Measurements from ENCODE around the gene MYRF.

Gene MYRF

GRCh38 chr11:61794579-61794978 lies 42.1 kb downstream of the MYRF start:
- H3K27ac ChIP-seq (ENCODE audit: low read depth, low read length), result no peak overlapping the region
- H3K4me3 ChIP-seq (ENCODE audit: low read depth in 1 of 2, low read length in 2 of 2), result no peak overlapping the region
- peaks cover 29% of the 10 kb centered on the region for H3K4me1 ChIP-seq (ENCODE audit: insufficient read depth, low read length)
- no peak overlapping the region for H3K9ac ChIP-seq (ENCODE audit: low read length)
- no peaks in the 10 kb centered on the region for H3K27me3 ChIP-seq (ENCODE audit: control insufficient read depth in 1 of 2, insufficient read depth in 2 of 2, low read length in 2 of 2)
- H3K36me3 ChIP-seq (ENCODE audit: insufficient read depth, low read length), result peaks cover 14% of the 10 kb centered on the region
- no peaks in the 10 kb centered on the region for H3K9me3 ChIP-seq (ENCODE audit: low read length)

GRCh38 chr11:61795459-61795858 lies 43.0 kb downstream of the MYRF start:
- peaks cover 25% of the 10 kb centered on the region for H3K4me1 ChIP-seq (ENCODE audit: insufficient read depth, low read length)
- H3K27me3 ChIP-seq (ENCODE audit: control insufficient read depth in 1 of 2, insufficient read depth in 2 of 2, low read length in 2 of 2), result no peaks in the 10 kb centered on the region
- no peak overlapping the region for H3K27ac ChIP-seq (ENCODE audit: low read depth, low read length)
- H3K36me3 ChIP-seq (ENCODE audit: insufficient read depth, low read length), result peaks cover 5% of the 10 kb centered on the region
- H3K9me3 ChIP-seq (ENCODE audit: low read length), result no peaks in the 10 kb centered on the region
- no peak overlapping the region for H3K9ac ChIP-seq (ENCODE audit: low read length)
- no peak overlapping the region for H3K4me3 ChIP-seq (ENCODE audit: low read depth in 1 of 2, low read length in 2 of 2)

DNA sequence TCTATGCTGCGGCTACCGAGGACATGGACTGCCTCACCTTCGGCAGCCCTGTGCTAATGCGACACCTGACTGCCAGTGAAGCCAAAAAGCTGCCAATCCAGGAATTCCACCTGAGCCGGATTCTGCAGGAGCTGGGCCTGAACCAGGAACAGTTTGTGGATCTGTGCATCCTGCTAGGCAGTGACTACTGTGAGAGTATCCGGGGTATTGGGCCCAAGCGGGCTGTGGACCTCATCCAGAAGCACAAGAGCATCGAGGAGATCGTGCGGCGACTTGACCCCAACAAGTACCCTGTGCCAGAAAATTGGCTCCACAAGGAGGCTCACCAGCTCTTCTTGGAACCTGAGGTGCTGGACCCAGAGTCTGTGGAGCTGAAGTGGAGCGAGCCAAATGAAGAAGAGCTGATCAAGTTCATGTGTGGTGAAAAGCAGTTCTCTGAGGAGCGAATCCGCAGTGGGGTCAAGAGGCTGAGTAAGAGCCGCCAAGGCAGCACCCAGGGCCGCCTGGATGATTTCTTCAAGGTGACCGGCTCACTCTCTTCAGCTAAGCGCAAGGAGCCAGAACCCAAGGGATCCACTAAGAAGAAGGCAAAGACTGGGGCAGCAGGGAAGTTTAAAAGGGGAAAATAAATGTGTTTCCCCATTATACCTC lies 43.6 kb downstream of the MYRF start:
- Histone ChIP-seq H3K36me3 (ENCODE audit: insufficient read depth, low read length) (peaks cover 4% of the 10 kb centered on the region), H3K9me3 (ENCODE audit: low read length) (no peaks in the 10 kb centered on the region), H3K4me1 (ENCODE audit: insufficient read depth, low read length) (peaks cover 25% of the 10 kb centered on the region), H3K27me3 (ENCODE audit: control insufficient read depth in 1 of 2, insufficient read depth in 2 of 2, low read length in 2 of 2) (no peaks in the 10 kb centered on the region), H3K27ac (ENCODE audit: low read depth, low read length) (no peak overlapping the region), H3K4me3 (ENCODE audit: low read depth in 1 of 2, low read length in 2 of 2) (no peak overlapping the region), H3K9ac (ENCODE audit: low read length) (no peak overlapping the region)

DNA sequence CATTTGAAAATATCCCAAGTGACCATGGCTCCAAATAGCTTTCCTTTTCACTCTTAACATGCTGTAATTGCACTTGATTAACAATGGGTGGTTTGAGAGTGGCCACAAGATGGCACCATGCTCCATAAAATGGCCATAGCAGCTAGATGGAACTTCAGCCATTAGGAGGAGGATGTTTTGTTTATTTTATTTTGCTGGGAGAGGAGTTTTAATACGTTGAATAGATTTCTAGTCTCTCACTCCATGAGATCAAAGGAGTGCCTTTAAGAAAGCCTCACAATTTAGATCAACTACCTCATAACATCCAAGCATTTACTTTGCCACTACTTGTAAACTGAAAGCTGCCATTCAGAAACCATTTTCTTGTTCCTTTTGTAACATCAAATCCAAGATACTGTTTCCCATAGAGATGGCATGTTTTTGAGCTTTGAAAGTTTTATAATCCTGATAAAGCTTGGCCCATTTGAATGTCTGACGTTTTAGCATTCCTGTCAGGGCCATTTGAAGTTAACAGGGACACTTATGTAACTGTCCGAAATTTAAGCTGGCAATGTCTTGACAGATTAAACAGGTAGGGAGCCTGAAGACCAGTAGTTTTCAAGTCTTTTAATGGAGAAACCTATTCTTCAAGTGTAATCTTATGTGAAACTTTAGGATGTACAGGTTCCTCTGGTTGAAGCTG lies 45.0 kb downstream of the MYRF start:
- peak overlapping the region; percentile 16 for H3K9ac ChIP-seq (ENCODE audit: low read length)
- peak overlapping the region; percentile 19 for H3K27ac ChIP-seq (ENCODE audit: low read depth, low read length)
- H3K4me3 ChIP-seq (ENCODE audit: low read depth in 1 of 2, low read length in 2 of 2), result peak overlapping the region in 1 of 2 donors; percentile 20

GRCh38 chr11:61799665-61800284 lies 47.3 kb downstream of the MYRF start:
- H3K27me3 ChIP-seq (ENCODE audit: control insufficient read depth in 1 of 2, insufficient read depth in 2 of 2, low read length in 2 of 2), result no peaks in the 10 kb centered on the region
- no peaks in the 10 kb centered on the region for H3K9me3 ChIP-seq (ENCODE audit: low read length)
- peaks cover 16% of the 10 kb centered on the region for H3K36me3 ChIP-seq (ENCODE audit: insufficient read depth, low read length)
- H3K9ac ChIP-seq (ENCODE audit: low read length), result no peak overlapping the region
- no peak overlapping the region for H3K27ac ChIP-seq (ENCODE audit: low read depth, low read length)
- peaks cover 9% of the 10 kb centered on the region for H3K4me1 ChIP-seq (ENCODE audit: insufficient read depth, low read length)
- H3K4me3 ChIP-seq (ENCODE audit: low read depth in 1 of 2, low read length in 2 of 2), result no peak overlapping the region

More for the DNA sequence above, 45.0 kb downstream of the MYRF start:
- Histone ChIP-seq H3K27me3 (ENCODE audit: control insufficient read depth in 1 of 2, insufficient read depth in 2 of 2, low read length in 2 of 2) (no peaks in the 10 kb centered on the region), H3K9me3 (ENCODE audit: low read length) (no peaks in the 10 kb centered on the region), H3K4me1 (ENCODE audit: insufficient read depth, low read length) (peaks cover 17% of the 10 kb centered on the region), H3K36me3 (ENCODE audit: insufficient read depth, low read length) (peaks cover 4% of the 10 kb centered on the region)

DNA sequence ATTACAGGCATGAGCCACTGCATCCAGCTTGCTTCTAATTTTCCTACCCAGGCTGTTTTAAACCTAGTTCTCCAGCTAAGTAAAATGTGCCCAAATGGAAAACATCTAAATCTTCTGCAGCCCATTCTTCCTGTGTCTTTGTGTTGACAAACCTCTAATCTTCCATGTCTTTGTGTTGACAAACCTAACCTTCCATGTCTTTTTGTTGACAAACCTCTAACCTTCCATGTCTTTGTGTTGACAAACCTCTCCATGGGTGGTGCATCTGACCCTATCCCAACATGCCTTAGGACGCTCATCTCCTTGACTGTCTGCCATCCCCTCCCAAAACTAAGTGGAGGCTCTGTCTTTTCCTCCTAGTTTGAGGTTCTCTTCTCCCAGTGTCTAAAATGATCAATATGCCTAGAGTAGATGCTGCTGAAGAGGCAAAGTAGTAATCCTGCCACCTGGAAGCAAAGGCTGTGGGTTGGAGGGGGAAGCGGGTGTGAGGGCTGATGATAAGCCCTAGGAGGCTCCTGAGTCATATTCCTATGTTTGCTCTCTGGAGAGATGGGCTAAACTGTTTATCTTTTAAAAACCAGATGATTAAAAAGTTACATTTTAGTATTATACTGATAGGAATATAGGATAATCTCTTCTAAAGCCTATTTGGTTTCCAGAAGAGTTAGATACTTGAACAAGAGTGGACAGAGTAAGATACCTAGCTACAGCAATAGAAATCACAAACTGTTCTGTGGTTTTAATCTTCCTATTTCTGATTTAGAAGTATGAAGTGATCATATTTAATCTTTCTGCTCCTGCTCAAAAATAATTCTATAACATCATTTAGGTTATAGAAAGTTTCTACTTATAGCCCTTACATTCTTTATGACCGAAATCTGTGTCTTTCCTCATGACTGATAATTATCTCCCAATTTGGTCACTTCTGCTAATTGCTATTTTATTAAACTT lies 48.2 kb downstream of the MYRF start:
- Histone ChIP-seq H3K36me3 (ENCODE audit: insufficient read depth, low read length) (peaks cover 18% of the 10 kb centered on the region), H3K9ac (ENCODE audit: low read length) (no peak overlapping the region), H3K4me1 (ENCODE audit: insufficient read depth, low read length) (peaks cover 9% of the 10 kb centered on the region), H3K27me3 (ENCODE audit: control insufficient read depth in 1 of 2, insufficient read depth in 2 of 2, low read length in 2 of 2) (no peaks in the 10 kb centered on the region), H3K9me3 (ENCODE audit: low read length) (no peaks in the 10 kb centered on the region), H3K27ac (ENCODE audit: low read depth, low read length) (no peak overlapping the region), H3K4me3 (ENCODE audit: low read depth in 1 of 2, low read length in 2 of 2) (no peak overlapping the region)

DNA sequence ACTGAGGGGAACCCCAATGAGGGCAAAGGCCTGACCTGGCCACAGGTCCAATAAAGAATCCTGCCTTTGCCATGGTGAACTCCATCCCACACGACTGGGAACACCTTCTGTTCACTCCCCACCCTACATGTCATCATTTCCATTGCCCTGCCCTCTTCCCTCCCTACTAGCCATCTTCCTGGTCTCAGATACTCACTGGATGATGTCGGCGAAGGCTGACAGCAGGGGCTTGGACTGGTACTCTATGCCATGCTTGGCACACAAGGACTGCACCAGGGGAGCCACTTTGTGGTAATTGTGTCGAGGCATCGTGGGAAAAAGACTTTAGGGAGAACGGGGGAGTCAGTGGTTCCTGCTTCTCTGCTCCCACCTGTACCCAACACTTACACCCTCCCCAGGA lies 50.2 kb downstream of the MYRF start:
- no peak overlapping the region for H3K9ac ChIP-seq (ENCODE audit: low read length)
- H3K4me1 ChIP-seq (ENCODE audit: insufficient read depth, low read length), result peaks cover 3% of the 10 kb centered on the region
- peaks cover 21% of the 10 kb centered on the region for H3K36me3 ChIP-seq (ENCODE audit: insufficient read depth, low read length)
- no peaks in the 10 kb centered on the region for H3K9me3 ChIP-seq (ENCODE audit: low read length)
- no peaks in the 10 kb centered on the region for H3K27me3 ChIP-seq (ENCODE audit: control insufficient read depth in 1 of 2, insufficient read depth in 2 of 2, low read length in 2 of 2)
- no peak overlapping the region for H3K4me3 ChIP-seq (ENCODE audit: low read depth in 1 of 2, low read length in 2 of 2)
- H3K27ac ChIP-seq (ENCODE audit: low read depth, low read length), result no peak overlapping the region

DNA sequence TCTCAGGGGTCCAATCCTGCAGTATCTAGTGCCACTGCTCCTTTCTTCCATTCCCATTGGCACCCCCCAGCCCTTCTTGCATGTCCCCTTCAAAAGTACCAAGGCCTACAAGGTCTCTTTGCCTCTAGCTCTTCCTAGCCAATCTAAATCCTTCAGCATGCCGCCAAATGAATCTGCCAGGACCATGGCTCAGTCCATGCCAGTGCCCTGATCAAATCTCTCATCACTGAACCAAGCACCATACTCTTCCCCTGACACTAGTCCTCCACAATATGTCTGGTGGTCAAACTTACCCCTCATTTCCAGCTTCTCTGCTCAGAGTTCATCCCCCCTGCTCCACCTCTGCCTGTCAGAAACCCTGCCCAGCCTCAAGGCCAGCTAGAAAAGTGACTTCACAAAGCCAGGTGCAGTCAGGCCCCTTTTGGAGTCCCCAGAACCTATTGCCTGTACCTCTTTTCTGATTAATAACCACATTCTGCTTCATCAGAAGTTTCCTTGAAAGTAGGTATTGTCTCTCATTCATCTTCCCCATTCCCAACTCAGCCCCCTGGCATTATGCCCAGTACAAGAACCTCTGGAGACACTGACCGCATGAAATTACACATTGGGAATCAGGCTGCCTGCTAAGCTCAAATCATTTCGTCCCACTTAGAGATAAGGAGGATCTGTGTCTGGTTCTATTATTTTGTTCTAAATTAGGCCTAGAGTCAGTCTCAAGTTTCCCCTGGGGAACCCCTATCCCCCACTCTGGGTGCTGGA lies 51.6 kb downstream of the MYRF start:
- no peak overlapping the region for H3K27ac ChIP-seq (ENCODE audit: low read depth, low read length)
- H3K4me3 ChIP-seq (ENCODE audit: low read depth in 1 of 2, low read length in 2 of 2), result no peak overlapping the region
- no peak overlapping the region for H3K9ac ChIP-seq (ENCODE audit: low read length)

DNA sequence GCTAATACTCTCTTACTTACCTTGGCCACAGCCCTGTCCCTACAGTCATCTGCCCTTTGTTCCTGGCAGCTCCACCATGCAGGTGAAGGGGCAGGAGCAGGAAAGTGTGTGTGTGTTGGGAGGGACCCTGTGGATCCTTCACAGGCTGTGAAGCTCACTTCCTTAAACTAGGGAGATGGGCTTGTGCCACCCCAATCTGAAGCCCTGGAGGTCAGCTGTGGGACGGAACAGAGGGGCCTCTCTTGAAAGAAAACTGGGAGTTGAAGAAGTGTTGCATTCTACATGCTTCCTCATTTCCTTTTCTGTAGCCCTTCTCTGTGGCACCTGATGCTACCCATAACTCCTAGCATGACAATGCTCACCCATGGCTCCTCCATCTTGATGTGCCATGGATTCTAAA lies 52.7 kb downstream of the MYRF start:
- Histone ChIP-seq H3K9me3 (ENCODE audit: low read length) (no peaks in the 10 kb centered on the region), H3K27me3 (ENCODE audit: control insufficient read depth in 1 of 2, insufficient read depth in 2 of 2, low read length in 2 of 2) (no peaks in the 10 kb centered on the region), H3K4me1 (ENCODE audit: insufficient read depth, low read length) (no peaks in the 10 kb centered on the region), H3K9ac (ENCODE audit: low read length) (no peak overlapping the region), H3K4me3 (ENCODE audit: low read depth in 1 of 2, low read length in 2 of 2) (no peak overlapping the region), H3K27ac (ENCODE audit: low read depth, low read length) (no peak overlapping the region), H3K36me3 (ENCODE audit: insufficient read depth, low read length) (peaks cover 24% of the 10 kb centered on the region)

More for the DNA sequence above, 51.6 kb downstream of the MYRF start:
- Histone ChIP-seq H3K27me3 (ENCODE audit: control insufficient read depth in 1 of 2, insufficient read depth in 2 of 2, low read length in 2 of 2) (no peaks in the 10 kb centered on the region), H3K9me3 (ENCODE audit: low read length) (no peaks in the 10 kb centered on the region), H3K4me1 (ENCODE audit: insufficient read depth, low read length) (no peaks in the 10 kb centered on the region), H3K36me3 (ENCODE audit: insufficient read depth, low read length) (peaks cover 21% of the 10 kb centered on the region)

DNA sequence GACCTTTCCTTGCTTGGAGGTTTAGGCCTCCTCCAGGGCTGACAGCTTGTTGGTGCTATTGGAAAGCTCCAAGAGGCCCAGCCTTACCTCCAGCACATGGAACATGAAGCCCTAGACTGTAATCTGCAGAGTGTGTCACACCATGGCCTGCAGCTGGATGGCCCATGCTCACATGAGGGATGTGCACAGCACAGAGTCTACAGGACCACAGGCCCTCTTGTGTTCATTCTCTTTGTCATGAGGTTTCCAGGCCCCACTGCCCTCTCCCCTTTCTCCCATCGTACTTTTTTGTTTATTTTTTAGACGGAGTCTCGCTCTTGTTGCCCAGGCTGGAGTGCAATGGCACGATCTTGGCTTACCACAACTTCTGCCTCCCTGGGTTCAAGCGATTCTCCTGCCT lies 54.3 kb downstream of the MYRF start:
- Histone ChIP-seq H3K9me3 (ENCODE audit: low read length) (no peaks in the 10 kb centered on the region), H3K4me3 (ENCODE audit: low read depth in 1 of 2, low read length in 2 of 2) (no peak overlapping the region), H3K4me1 (ENCODE audit: insufficient read depth, low read length) (no peaks in the 10 kb centered on the region), H3K36me3 (ENCODE audit: insufficient read depth, low read length) (peaks cover 33% of the 10 kb centered on the region), H3K27ac (ENCODE audit: low read depth, low read length) (no peak overlapping the region), H3K9ac (ENCODE audit: low read length) (no peak overlapping the region), H3K27me3 (ENCODE audit: control insufficient read depth in 1 of 2, insufficient read depth in 2 of 2, low read length in 2 of 2) (no peaks in the 10 kb centered on the region)
